ENCODE results near the gene ANAPC1. TPM values are rescaled to one million over a fixed set of nuclear protein-coding genes. Genes with fewer than 3 reads are reported as not detected.

Gene ANAPC1
- total and polyA plus RNA-seq, 9 of the 15 experiments (the other 6 are each of a cell fraction or from before 2014, with no cell fraction given): 14.0 to 126 (median 78.2) TPM

GRCh38 chr2:111897924-111898702 lies 14.1 kb upstream of the ANAPC1 start, which contains the start of gene MERTK (continued):
- TF ChIP-seq CUX1 (CRISPR knock-in tag; IDR thresholded peaks at IDR 0.05): no peak
- TF ChIP-seq ZBTB9 (CRISPR knock-in tag; IDR thresholded peaks at IDR 0.05): peak; percentile 52; the same call in 1 of the 2 replicates
- peak; percentile 88 for TF ChIP-seq EGR1 (conservative IDR thresholded peaks at IDR 0.05)
- no peak for TF ChIP-seq ZNF121 (CRISPR knock-in tag; conservative IDR thresholded peaks at IDR 0.05)
- TF ChIP-seq CAMTA2 (CRISPR knock-in tag; conservative IDR thresholded peaks at IDR 0.05): no peak
- TF ChIP-seq CHCHD3 (CRISPR knock-in tag; IDR thresholded peaks at IDR 0.05): no peak
- TF ChIP-seq ZNF518B (CRISPR knock-in tag; IDR thresholded peaks at IDR 0.05): no peak
- TF ChIP-seq ZC3H8 (IDR thresholded peaks at IDR 0.05): no peak
- no peak for TF ChIP-seq GATA2 (CRISPR knock-in tag; IDR thresholded peaks at IDR 0.05)
- TF ChIP-seq SAFB (IDR thresholded peaks at IDR 0.05; ENCODE audit: borderline replicate concordance, low read depth, low read length): no peak; the same call in 1 of the 2 replicates
- TF ChIP-seq RB1 (IDR thresholded peaks at IDR 0.05; ENCODE audit: low read depth): peak; percentile 73; the same call in 1 of the 2 replicates
- no peak for TF ChIP-seq ZFP36 (IDR thresholded peaks at IDR 0.05; ENCODE audit: low read depth, low read length, partially characterized antibody)
- no peak for TF ChIP-seq SUPT5H (IDR thresholded peaks at IDR 0.05)
- no peak for TF ChIP-seq ZNF75A (CRISPR knock-in tag; IDR thresholded peaks at IDR 0.05)
- TF ChIP-seq NFXL1 (CRISPR knock-in tag; IDR thresholded peaks at IDR 0.05): no peak
- no peak for TF ChIP-seq HDAC3 (IDR thresholded peaks at IDR 0.05; ENCODE audit: borderline replicate concordance, partially characterized antibody)
- peak; percentile 31; the same call in 1 of the 2 replicates for TF ChIP-seq HDAC2 (IDR thresholded peaks at IDR 0.05)
- no peak for TF ChIP-seq CHD1 (IDR thresholded peaks at IDR 0.05; ENCODE audit: low read length)

All from K562 (cell line).